GM13977 (cell line): ENCODE measurements around the gene ACOXL.

ENCODE experiments used
- DNase-seq: peaks from one replicate; pipeline ENCODE4 v3.0.0; 2012; ENCODE audit warnings: low spot score
- in situ Hi-C: fragments of 300-500 bp; cut with MboI; formaldehyde crosslinking; loops from one replicate; pipeline ENCODE4 v1.12.0; 2022; ENCODE audit warnings: low sequenced_read_pairs, low pct_unique_long_range_greater_than_20kb, mixed read lengths, inconsistent platforms; ENCODE audit not compliant: unreplicated experiment
- TF ChIP-seq, protein P1 (sequence below): IDR thresholded peaks from 2 replicates; pipeline ENCODE4 v1.5.1; 2012; ENCODE audit warnings: mild to moderate bottlenecking, control low read depth; ENCODE audit not compliant: insufficient read depth; ENCODE audit errors: extremely low read depth, missing control alignments

The ACOXL gene

DNA sequence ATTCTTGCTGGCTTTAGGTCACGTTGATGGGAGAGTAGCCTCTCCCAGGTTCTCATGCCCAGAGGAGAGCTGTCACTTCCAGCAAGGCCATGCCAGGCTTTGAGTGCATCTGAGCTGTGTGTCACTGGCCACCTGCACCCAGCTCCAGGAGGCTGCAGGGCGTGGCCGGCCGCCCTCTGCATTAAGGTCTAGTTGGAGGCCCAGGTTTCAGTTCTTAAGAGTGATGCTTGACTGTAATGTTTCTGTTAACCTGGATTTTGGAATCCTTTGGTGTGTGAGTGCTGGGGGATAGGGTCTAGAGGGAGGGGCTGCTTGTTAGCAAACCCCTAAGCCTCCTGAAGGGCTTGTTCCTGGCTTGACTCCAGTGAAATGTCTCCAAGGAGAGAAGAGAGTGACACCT lies 140.1 kb downstream of the ACOXL start:
- TF ChIP-seq, protein P1, sequence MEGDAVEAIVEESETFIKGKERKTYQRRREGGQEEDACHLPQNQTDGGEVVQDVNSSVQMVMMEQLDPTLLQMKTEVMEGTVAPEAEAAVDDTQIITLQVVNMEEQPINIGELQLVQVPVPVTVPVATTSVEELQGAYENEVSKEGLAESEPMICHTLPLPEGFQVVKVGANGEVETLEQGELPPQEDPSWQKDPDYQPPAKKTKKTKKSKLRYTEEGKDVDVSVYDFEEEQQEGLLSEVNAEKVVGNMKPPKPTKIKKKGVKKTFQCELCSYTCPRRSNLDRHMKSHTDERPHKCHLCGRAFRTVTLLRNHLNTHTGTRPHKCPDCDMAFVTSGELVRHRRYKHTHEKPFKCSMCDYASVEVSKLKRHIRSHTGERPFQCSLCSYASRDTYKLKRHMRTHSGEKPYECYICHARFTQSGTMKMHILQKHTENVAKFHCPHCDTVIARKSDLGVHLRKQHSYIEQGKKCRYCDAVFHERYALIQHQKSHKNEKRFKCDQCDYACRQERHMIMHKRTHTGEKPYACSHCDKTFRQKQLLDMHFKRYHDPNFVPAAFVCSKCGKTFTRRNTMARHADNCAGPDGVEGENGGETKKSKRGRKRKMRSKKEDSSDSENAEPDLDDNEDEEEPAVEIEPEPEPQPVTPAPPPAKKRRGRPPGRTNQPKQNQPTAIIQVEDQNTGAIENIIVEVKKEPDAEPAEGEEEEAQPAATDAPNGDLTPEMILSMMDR: no peak
- in situ Hi-C loops: no loop called here
- DNase-seq: no peak

DNA sequence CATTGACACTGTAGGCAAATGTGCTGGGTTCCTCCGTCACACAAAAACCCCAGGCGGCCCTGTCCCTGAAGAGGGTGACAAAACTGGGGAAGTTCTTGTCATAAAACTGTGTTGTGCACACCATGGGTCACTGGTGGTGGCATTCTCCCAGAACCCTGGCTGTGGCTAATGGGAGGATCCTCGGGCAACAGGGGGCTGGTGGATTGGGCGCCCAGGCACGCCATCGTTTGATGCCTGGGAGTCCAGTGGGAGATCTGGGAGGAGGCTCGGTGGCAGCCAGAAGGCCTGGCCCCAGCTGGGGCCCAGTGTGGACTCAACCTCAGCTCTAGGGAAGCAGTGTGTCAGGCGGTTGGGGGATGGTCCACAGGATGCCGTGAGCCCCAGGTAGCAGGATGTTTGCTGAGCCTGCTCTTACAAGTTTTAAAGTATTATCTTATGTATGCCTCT lies 140.7 kb downstream of the ACOXL start:
- DNase-seq: no peak
- TF ChIP-seq, protein P1: no peak
- in situ Hi-C loops: no loop called here

DNA sequence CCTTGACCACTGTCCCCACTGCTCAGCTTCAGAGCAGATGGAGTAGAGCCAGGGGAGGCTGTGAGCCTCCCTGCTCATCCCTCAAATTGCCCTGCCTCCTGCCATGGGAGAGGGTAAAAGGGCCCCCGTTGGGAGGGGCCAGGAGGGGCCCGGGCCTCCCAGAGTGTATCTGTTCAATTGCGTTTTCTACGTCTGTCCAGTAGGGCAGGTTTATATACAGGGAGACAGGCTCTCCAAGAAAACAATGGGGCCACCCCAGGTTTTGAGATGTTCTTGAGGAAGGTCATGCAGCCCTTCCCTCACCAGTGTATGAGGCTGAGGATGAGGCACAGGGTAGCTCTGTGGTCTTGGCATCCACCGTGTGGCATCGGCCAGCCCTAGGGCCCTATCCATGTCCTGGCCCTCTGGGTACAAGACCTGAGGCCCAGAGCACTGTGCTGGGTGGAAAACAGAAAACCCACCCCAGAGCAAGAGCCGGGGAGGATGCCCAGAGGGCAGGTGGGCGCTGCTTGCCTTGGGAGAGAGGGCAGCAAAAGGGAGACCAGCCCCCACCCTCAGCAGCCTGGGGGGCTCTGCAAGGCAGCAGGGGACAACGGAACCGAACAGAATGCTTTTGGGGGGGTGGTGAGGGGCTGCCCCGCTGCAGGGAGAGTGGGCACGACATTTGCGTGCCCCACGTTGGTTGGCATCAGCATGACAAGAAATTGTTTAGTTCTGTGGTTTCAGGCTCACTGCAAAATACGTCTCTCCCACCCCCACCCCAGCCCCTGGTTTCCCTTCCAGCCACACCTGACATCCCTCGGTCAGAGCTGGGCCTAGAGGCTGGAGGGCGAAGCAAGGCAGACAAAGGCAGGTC lies 141.5 kb downstream of the ACOXL start:
- TF ChIP-seq, protein P1: no peak
- in situ Hi-C loops: no loop called here
- DNase-seq: no peak

DNA sequence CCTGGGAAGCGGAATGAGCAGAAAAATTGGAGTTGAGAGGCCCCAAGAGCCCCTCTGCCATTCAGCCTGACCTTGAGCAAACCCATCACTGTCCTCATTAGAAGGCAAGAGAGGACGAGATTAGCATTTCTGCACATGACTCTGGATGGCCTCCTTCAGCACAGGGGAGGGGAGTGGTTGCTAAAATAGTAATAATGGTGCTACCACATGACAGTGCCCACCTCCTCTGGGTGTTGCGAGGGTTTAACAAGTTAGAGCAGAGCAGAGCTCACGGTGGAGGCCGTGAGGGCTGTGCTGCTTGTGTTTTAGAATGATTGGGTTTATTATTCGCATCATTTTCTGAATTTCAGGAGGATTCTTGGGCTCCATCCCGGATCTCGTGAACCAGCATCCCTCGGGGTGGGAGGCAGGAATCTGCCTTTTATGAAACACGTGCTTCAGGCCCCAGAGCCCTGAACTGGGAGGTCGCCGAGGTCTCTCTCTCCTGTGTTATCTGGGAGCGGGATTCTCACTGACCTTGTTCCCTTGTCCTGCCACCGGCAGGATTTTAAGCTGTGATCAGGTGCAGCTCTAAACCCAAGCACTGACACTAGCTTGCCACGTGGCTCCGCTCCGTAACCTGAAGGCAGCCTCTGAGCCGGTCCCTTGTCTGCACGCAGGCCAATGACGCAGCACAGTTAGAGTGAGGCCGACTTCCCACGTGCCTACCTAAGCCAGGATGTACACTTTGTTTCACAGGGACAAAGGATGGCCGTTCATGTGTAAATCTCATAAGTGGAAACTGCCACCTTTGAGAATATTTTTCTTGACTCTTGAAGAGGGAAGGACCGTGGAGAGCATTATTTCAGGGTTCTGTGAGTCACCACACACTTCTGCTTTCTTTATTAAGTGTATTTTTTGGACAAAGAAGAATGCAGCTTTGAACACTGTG lies 142.3 kb downstream of the ACOXL start:
- in situ Hi-C loops: no loop called here
- TF ChIP-seq, protein P1: no peak
- DNase-seq: peak; percentile 45

DNA sequence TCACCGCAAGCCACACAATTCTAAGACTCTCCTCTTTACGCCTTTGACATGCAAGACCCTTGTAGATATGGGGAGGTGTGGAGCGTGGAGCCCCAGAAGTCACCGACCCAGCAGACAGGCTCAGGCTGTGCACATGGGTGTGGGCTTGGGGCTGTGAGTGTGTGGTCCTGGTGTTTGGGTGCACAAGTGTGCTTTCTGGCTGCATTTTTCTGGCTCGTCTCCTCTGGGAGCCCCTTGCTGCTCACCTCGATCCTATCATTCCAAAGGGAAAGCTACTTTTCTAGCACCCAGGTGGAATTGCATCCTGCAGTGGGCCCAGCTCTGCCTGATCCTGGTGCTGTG lies 143.0 kb downstream of the ACOXL start:
- TF ChIP-seq, protein P1: no peak
- DNase-seq: no peak
- in situ Hi-C loops: no loop called here

DNA sequence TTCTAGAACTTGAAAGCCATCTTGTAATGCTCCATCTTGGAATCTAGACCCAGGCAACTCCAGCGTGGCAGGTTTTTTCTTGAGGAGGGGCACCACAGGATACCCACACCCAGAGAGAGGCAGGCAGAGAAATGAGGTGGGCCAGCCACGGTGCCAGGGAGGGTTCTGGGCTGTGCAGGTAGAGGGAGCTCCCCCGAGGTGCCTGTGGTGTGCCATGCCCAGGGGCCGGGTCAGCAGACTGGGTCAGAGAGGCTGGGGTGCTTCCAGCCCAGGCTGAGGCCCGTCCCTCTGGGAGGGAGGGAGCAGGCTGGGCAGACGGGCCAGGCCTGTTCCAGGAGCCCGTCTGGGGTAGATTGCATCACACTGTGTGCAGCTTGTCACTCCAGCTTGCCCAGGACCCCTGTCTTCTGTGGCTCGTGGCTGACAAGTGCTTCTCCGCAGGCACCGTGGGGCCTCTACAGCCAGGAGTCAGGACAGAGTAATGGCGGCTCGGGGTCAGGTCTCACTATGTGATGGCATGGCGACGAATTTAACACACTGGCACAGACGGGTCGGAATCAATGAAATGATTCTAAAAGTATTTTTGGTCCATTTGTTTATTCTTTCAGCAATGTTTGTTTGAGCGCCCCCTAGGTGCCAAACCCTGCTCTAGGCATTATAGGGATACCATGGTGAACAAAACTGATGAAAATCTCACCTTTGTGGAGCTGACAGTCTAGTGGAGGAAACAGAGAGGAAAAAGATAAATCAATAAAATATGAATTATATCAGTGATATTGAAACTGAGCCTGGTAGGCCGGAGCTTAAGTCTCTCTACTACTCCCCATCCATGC lies 144.0 kb downstream of the ACOXL start:
- in situ Hi-C loops: no loop called here
- DNase-seq: no peak
- TF ChIP-seq, protein P1: peak; percentile 30
